Endothelial cell of umbilical vein (primary cell): ENCODE measurements around the gene DGKA.

ENCODE experiments used
- EZH2 ChIP-seq: IDR thresholded peaks from 2 replicates; pipeline ENCODE4 v1.6.1; 2012; ENCODE audit warnings: borderline replicate concordance, low read depth, mild to moderate bottlenecking, moderate library complexity, low read length, inconsistent platforms; ENCODE audit not compliant: severe bottlenecking
- POLR2A ChIP-seq: IDR thresholded peaks from 2 replicates; pipeline ENCODE4 v1.6.1; 2012; ENCODE audit warnings: low read depth, mild to moderate bottlenecking, control low read depth, low read length
- POLR2AphosphoS5 ChIP-seq: IDR thresholded peaks from 2 replicates; pipeline ENCODE4 v1.6.1; 2012; ENCODE audit warnings: low read depth, mild to moderate bottlenecking, control low read depth, low read length, moderate library complexity; ENCODE audit not compliant: insufficient read depth

- TF ChIP-seq POLR2A (no peak), EZH2 (no peak), POLR2AphosphoS5 (no peak)
Observed at GRCh38 chr12:55955800-55956508, 25.0 kb downstream of the DGKA start.
